T-helper 1 cell treated with Interleukin-12 subunit alpha and Interleukin-12 subunit beta and Interleukin-4 antibody, amounts not matched to agents 30 ng/mL and 1 ng/mL, for 36 hours (primary cell): ENCODE measurements around the gene ALKBH1. TPM values are rescaled to one million over a fixed set of nuclear protein-coding genes. Genes with fewer than 3 reads are reported as not detected.
"Not testable (repeated sequence)": the region's sequence is repeated elsewhere in the genome, so short reads cannot be mapped to it uniquely, and the experiment has no call there.

ENCODE experiments used
- intact Hi-C: fragments of 100-400 bp; cut with micrococcal nuclease; formaldehyde crosslinking; loops from one replicate; pipeline ENCODE4 v1.15.1; 2024
- total RNA-seq: library from RNA; stranded (reverse); gene quantifications from 2 replicates; pipeline ENCODE4 v1.2.3, GENCODE V29; 2022

Gene ALKBH1
- total RNA-seq, 1 donor from 2014 or later: 14.3 TPM

- intact Hi-C loops: no loop called here
Measured at GRCh38 chr14:77681196-77682157, 26.3 kb downstream of the ALKBH1 start.

GRCh38 chr14:77674931-77675330 lies 32.9 kb downstream of the ALKBH1 start:
- intact Hi-C loops: no loop called here

- intact Hi-C loops: no loop called here
Measured at GRCh38 chr14:77673193-77673592, 34.6 kb downstream of the ALKBH1 start.

- intact Hi-C loops: no loop called here
Measured at GRCh38 chr14:77667331-77667730, 40.5 kb downstream of the ALKBH1 start.

- intact Hi-C loops: no loop called here
Measured at GRCh38 chr14:77663293-77663692, 44.5 kb downstream of the ALKBH1 start.

GRCh38 chr14:77661562-77661961 lies 46.3 kb downstream of the ALKBH1 start:
- intact Hi-C loops: not testable (repeated sequence)

GRCh38 chr14:77660754-77661153 lies 47.1 kb downstream of the ALKBH1 start:
- intact Hi-C loops: no loop called here

- intact Hi-C loops: no loop called here
Measured at GRCh38 chr14:77659831-77660230, 48.0 kb downstream of the ALKBH1 start.

- intact Hi-C loops: no loop called here
Measured at GRCh38 chr14:77657280-77657679, 50.5 kb downstream of the ALKBH1 start.

GRCh38 chr14:77654001-77654441 lies 53.8 kb downstream of the ALKBH1 start:
- intact Hi-C loops: no loop called here

GRCh38 chr14:77649326-77649725 lies 58.5 kb downstream of the ALKBH1 start:
- intact Hi-C loops: no loop called here

- intact Hi-C loops: no loop called here
Measured at GRCh38 chr14:77648520-77649200, 59.2 kb downstream of the ALKBH1 start.

- intact Hi-C loops: no loop called here
Measured at GRCh38 chr14:77647853-77648252, 60.0 kb downstream of the ALKBH1 start.

- intact Hi-C loops: no loop called here
Measured at GRCh38 chr14:77646907-77647306, 60.9 kb downstream of the ALKBH1 start.

GRCh38 chr14:77645520-77646230 lies 62.1 kb downstream of the ALKBH1 start:
- intact Hi-C loops: no loop called here

GRCh38 chr14:77642407-77642806 lies 65.4 kb downstream of the ALKBH1 start:
- intact Hi-C loops: loop anchor here (1.0 to 5.0 kb wide), 4 partner anchors 26 to 185 kb away; partner anchors contain the start of genes ALKBH1, SLIRP, SPTLC2 and VIPAS39

GRCh38 chr14:77641534-77642341 lies 66.1 kb downstream of the ALKBH1 start:
- intact Hi-C loops: loop anchor here (1.0 to 5.0 kb wide), 4 partner anchors 25 to 184 kb away; partner anchors contain the start of genes ALKBH1, SLIRP, SPTLC2 and VIPAS39

- intact Hi-C loops: loop anchor here (5.0 kb wide), 2 partner anchors 34 to 66 kb away; partner anchors contain the start of genes ALKBH1 and SLIRP
Measured at GRCh38 chr14:77640756-77641533, 66.9 kb downstream of the ALKBH1 start.

- intact Hi-C loops: no loop called here
Measured at GRCh38 chr14:77638771-77639171, 69.1 kb downstream of the ALKBH1 start.

GRCh38 chr14:77635869-77636268 lies 72.0 kb downstream of the ALKBH1 start:
- intact Hi-C loops: not testable (repeated sequence)
